ENCODE measurements around the gene PTPRJ.

Gene PTPRJ

GRCh38 chr11:48216510-48216909, 236.2 kb downstream of the PTPRJ start, which contains the start of gene OR4B1:
Gene OR4B1 (plus strand): TSS chr11:48216810. CDS start chr11:48216810, 0 bp downstream.
- no peak for DNase-seq
